Inferior parietal cortex (tissue), 1 donor: ENCODE measurements around the gene TOP1.

ENCODE experiments used
- DNase-seq: peaks from one replicate; pipeline ENCODE4 v3.0.0-alpha.2; 2016; ENCODE audit errors: extremely low spot score

The TOP1 gene

GRCh38 chr20:41037179-41037578, 8.6 kb downstream of the TOP1 start:
- DNase-seq = no peak

- DNase-seq = no peak
Observed at GRCh38 chr20:41038149-41038877, 9.7 kb downstream of the TOP1 start.

- DNase-seq = no peak
Observed at GRCh38 chr20:41038878-41039404, 10.3 kb downstream of the TOP1 start.

- no peak for DNase-seq
Observed at GRCh38 chr20:41040855-41041254, 12.2 kb downstream of the TOP1 start.

- DNase-seq = no peak
Observed at GRCh38 chr20:41041693-41042092, 13.1 kb downstream of the TOP1 start.

- no peak for DNase-seq
Observed at GRCh38 chr20:41044409-41045062, 15.9 kb downstream of the TOP1 start.

GRCh38 chr20:41045671-41046070, 17.0 kb downstream of the TOP1 start:
- no peak for DNase-seq

GRCh38 chr20:41046716-41047115, 18.1 kb downstream of the TOP1 start:
- no peak for DNase-seq

- no peak for DNase-seq
Observed at GRCh38 chr20:41047279-41047974, 18.8 kb downstream of the TOP1 start.

- DNase-seq = no peak
Observed at GRCh38 chr20:41047975-41048305, 19.3 kb downstream of the TOP1 start.

GRCh38 chr20:41048461-41049301, 20.1 kb downstream of the TOP1 start:
- DNase-seq = no peak

- DNase-seq = no peak
Observed at GRCh38 chr20:41049451-41049850, 20.8 kb downstream of the TOP1 start.

- DNase-seq = no peak
Observed at GRCh38 chr20:41050361-41051008, 21.9 kb downstream of the TOP1 start.

- DNase-seq = no peak
Observed at GRCh38 chr20:41051009-41051825, 22.6 kb downstream of the TOP1 start.

GRCh38 chr20:41052742-41053419, 24.3 kb downstream of the TOP1 start:
- DNase-seq = no peak

GRCh38 chr20:41054070-41054846, 25.6 kb downstream of the TOP1 start:
- no peak for DNase-seq

- DNase-seq = no peak
Observed at GRCh38 chr20:41054847-41055230, 26.2 kb downstream of the TOP1 start.

GRCh38 chr20:41055679-41056078, 27.1 kb downstream of the TOP1 start:
- DNase-seq = no peak

- DNase-seq = no peak
Observed at GRCh38 chr20:41057999-41058673, 29.5 kb downstream of the TOP1 start.
